ENCODE measurements around the gene LTBP2. TPM values are rescaled to one million over a fixed set of nuclear protein-coding genes. Genes with fewer than 3 reads are reported as not detected.

The LTBP2 gene
- total and polyA plus RNA-seq, 7 donors = 0.46 to 71.2 (median 12.1) TPM

DNA sequence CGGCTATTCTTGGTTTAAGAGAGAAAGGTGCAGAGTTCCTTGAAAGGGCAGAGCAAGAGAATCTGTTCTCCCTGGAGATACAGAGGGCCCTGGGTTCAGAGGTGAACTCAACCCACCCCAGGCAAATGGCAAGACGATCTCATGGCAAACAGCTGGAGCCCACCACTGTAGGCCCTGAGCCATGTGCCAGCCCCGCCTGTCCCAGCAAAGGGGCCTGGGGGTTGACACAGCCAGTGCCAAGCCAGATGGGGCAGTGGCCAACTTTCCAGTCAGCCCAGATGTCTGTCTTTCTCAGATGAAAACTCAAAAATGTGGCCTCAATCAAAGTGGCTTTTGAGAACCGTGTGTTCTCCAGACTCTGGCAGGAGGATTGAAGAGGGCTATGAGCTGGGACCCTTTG is 66.7 kb downstream of the LTBP2 start:
- H3K27me3 ChIP-seq = no peaks in the 10 kb centered on the region
- H3K36me3 ChIP-seq = no peaks in the 10 kb centered on the region
- TF ChIP-seq EP300 (IDR thresholded peaks at IDR 0.05) (no peak), POLR2AphosphoS5 (IDR thresholded peaks at IDR 0.05) (no peak), POLR2A (IDR thresholded peaks at IDR 0.05) (no peak)
- TF ChIP-seq, protein P1, sequence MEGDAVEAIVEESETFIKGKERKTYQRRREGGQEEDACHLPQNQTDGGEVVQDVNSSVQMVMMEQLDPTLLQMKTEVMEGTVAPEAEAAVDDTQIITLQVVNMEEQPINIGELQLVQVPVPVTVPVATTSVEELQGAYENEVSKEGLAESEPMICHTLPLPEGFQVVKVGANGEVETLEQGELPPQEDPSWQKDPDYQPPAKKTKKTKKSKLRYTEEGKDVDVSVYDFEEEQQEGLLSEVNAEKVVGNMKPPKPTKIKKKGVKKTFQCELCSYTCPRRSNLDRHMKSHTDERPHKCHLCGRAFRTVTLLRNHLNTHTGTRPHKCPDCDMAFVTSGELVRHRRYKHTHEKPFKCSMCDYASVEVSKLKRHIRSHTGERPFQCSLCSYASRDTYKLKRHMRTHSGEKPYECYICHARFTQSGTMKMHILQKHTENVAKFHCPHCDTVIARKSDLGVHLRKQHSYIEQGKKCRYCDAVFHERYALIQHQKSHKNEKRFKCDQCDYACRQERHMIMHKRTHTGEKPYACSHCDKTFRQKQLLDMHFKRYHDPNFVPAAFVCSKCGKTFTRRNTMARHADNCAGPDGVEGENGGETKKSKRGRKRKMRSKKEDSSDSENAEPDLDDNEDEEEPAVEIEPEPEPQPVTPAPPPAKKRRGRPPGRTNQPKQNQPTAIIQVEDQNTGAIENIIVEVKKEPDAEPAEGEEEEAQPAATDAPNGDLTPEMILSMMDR (IDR thresholded peaks at IDR 0.05) = no peak
- H3K4me3 ChIP-seq = no peak overlapping the region
- 78 to 84% methylated on average over 4 of the region's 4 CpGs for WGBS, 2 donors
- H3K9me3 ChIP-seq = no peaks in the 10 kb centered on the region
- no peak for DNase-seq
- H3K4me1 ChIP-seq = peaks cover 0 to 8% (median 0%) of the 10 kb centered on the region in 4 donors
- intact Hi-C loops (cut with DNase I) = no loop called here
- no peak overlapping the region for H3K27ac ChIP-seq

DNA sequence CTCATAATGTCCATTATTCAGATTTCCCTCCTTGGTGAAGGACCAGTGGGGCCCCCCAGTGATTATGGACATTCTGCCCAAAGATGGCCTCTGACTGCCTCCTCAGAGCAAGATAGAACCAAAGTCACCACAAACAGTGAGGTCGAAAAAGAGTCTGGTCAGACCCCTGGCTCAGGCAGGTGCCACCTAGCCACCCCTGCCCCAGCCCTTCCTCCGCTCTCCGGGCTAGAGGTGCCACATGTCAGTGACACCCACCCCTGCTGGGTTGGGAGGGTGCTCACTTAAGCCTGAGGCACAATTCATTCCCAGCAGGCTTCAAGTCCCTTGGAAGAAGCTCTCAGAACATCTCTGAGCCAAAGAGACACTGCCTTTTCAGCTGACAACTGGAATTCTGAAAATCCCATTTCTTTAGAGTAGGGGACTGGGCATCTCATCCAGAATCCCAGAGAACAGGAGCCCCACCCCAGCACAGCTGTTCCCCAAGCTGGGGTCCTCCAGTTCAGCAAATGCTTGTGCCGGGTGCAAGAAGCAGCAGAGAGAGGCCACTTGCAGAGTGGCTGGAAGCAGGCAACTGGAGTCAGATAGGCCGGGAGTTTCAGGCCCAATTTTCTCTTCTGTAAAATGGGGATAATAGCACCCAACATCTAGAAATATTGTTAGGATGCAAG is 68.1 kb downstream of the LTBP2 start:
- Histone ChIP-seq H3K4me3 (no peak overlapping the region), H3K36me3 (no peaks in the 10 kb centered on the region), H3K9me3 (no peaks in the 10 kb centered on the region), H3K27ac (no peak overlapping the region), H3K4me1 (peaks cover 0 to 8% (median 0%) of the 10 kb centered on the region in 4 donors), H3K27me3 (no peaks in the 10 kb centered on the region)
- TF ChIP-seq POLR2A (IDR thresholded peaks at IDR 0.05) (no peak), POLR2AphosphoS5 (IDR thresholded peaks at IDR 0.05) (no peak), EP300 (IDR thresholded peaks at IDR 0.05) (no peak)
- TF ChIP-seq, protein P1 (IDR thresholded peaks at IDR 0.05) = no peak
- DNase-seq = no peak
- WGBS, 2 donors = 84 to 90% methylated on average over 5 of the region's 5 CpGs
- intact Hi-C loops (cut with DNase I) = no loop called here

DNA sequence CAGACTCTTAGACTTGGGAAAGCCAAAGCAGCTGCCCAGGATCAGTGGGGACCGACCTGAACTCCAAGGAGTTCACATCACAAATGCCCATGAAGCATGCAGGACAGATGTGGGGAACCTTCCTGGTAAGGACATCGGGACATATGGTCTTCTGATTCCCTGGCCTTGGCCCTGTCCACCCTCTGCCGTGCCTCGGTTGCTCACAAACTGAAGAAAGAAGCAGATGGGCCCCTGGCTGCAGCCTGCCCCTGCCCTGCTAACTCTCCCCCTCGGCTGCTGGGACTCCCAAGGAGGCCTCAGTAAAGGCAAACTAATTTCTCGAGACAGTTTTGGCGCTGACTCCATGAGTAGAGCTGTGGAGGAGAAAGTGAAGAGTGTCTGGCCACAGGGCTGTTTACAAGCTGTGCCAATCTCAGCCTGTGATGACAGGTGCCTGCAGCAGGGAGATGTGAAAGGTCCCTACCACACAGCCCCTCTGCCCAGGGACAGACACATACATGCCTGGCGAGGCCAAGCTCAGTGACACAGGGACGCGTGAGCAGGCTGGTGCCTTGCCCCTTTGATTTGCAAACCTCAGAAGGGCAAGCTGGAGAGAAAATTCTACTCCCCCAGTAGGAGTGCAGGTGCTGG is 69.9 kb downstream of the LTBP2 start:
- TF ChIP-seq POLR2AphosphoS5 (IDR thresholded peaks at IDR 0.05) = no peak
- TF ChIP-seq POLR2A (IDR thresholded peaks at IDR 0.05) = no peak
- TF ChIP-seq, protein P1 (IDR thresholded peaks at IDR 0.05) = no peak
- no peak for TF ChIP-seq EP300 (IDR thresholded peaks at IDR 0.05)
- Histone ChIP-seq H3K27ac (no peak overlapping the region), H3K4me1 (peaks cover 0 to 8% (median 0%) of the 10 kb centered on the region in 4 donors), H3K9me3 (no peaks in the 10 kb centered on the region), H3K27me3 (no peaks in the 10 kb centered on the region), H3K36me3 (no peaks in the 10 kb centered on the region), H3K4me3 (no peak overlapping the region)
- intact Hi-C loops (cut with DNase I) = no loop called here
- DNase-seq = no peak
- 85 to 86% methylated on average over 10 of the region's 10 CpGs for WGBS, 2 donors

- no peak for DNase-seq
- Histone ChIP-seq H3K27ac (no peak overlapping the region), H3K36me3 (no peaks in the 10 kb centered on the region), H3K4me1 (peaks cover 0 to 3% (median 0%) of the 10 kb centered on the region in 4 donors), H3K9me3 (no peaks in the 10 kb centered on the region), H3K4me3 (no peak overlapping the region), H3K27me3 (no peaks in the 10 kb centered on the region)
- 79 to 86% methylated on average over 3 of the region's 3 CpGs for WGBS, 2 donors
- intact Hi-C loops (cut with DNase I) = no loop called here
- TF ChIP-seq POLR2AphosphoS5 (IDR thresholded peaks at IDR 0.05) (no peak), POLR2A (IDR thresholded peaks at IDR 0.05) (no peak), EP300 (IDR thresholded peaks at IDR 0.05) (no peak)
- TF ChIP-seq, protein P1 (IDR thresholded peaks at IDR 0.05) = no peak
Measured at GRCh38 chr14:74541225-74541624, 70.8 kb downstream of the LTBP2 start.

All from sigmoid colon (tissue), 7 donors.